GM06990 (cell line): ENCODE results near the gene SH3D21.
A peak's percentile ranks its signal among the peaks of the same experiment; 100 is the strongest.

ENCODE experiments used
- DNase-seq: peaks from one replicate; pipeline ENCODE4 v3.0.0-alpha.2; 2011; ENCODE audit not compliant: insufficient read length; ENCODE audit errors: extremely low read depth
- H3K27me3 ChIP-seq: replicated peaks from 2 replicates; pipeline ENCODE4 v1.6.0; 2011; ENCODE audit warnings: low read length; ENCODE audit not compliant: control insufficient read depth, insufficient read depth
- H3K36me3 ChIP-seq: 2 replicates; pipeline ENCODE4 v1.5.1; 2011; ENCODE audit warnings: low read length; ENCODE audit not compliant: control insufficient read depth, insufficient read depth
- H3K4me3 ChIP-seq: replicated peaks from 2 replicates; pipeline ENCODE4 v1.5.1; 2011; ENCODE audit warnings: low read depth, mild to moderate bottlenecking, control low read depth, low read length
- TF ChIP-seq, protein P1 (sequence below): IDR thresholded peaks from 2 replicates; pipeline ENCODE4 v1.5.1; 2011; ENCODE audit warnings: low read length, control low read depth, mild to moderate bottlenecking, inconsistent platforms; ENCODE audit not compliant: insufficient read depth, poor library complexity, severe bottlenecking

SH3D21 gene

DNA sequence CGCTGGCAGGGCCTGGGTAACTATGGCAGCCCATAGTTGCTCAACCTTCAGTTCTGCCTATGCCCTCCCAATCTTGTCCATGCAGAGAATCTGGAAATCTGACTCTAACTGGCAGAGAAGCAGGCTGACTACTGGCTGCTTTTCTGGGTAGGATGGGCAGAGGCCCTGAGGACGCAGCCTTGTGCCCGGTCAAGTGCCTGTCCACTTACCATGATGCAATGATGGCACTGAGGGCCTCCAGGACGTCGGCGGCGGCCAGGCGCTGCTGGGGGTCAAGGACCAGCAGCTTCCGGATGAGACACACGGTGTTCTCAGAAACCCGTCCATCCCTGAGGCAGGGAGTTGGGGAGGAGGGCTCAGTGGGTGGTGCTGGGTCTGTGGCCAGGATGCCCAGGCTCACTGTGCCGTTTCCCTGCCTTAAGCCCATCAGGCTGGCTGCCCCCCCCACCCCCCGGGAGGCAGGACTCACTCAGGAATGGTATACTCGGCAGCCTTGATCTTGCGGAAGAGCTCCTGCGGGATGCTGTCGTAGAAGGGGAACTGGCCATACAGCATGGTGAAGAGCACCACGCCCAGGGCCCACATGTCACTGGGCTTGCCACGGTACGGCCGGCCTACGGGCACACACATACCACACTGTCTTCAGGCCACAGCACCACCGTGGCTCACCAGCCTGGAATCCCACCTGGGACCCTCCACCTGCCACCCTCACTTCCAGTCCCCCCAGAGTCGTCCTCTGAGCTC lies 37.7 kb downstream of the SH3D21 start:
- TF ChIP-seq, protein P1, sequence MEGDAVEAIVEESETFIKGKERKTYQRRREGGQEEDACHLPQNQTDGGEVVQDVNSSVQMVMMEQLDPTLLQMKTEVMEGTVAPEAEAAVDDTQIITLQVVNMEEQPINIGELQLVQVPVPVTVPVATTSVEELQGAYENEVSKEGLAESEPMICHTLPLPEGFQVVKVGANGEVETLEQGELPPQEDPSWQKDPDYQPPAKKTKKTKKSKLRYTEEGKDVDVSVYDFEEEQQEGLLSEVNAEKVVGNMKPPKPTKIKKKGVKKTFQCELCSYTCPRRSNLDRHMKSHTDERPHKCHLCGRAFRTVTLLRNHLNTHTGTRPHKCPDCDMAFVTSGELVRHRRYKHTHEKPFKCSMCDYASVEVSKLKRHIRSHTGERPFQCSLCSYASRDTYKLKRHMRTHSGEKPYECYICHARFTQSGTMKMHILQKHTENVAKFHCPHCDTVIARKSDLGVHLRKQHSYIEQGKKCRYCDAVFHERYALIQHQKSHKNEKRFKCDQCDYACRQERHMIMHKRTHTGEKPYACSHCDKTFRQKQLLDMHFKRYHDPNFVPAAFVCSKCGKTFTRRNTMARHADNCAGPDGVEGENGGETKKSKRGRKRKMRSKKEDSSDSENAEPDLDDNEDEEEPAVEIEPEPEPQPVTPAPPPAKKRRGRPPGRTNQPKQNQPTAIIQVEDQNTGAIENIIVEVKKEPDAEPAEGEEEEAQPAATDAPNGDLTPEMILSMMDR, result no peak
- H3K4me3 ChIP-seq, result no peak overlapping the region
- DNase-seq, result no peak
- peaks cover 40% of the 10 kb centered on the region for H3K36me3 ChIP-seq
- H3K27me3 ChIP-seq, result no peaks in the 10 kb centered on the region

DNA sequence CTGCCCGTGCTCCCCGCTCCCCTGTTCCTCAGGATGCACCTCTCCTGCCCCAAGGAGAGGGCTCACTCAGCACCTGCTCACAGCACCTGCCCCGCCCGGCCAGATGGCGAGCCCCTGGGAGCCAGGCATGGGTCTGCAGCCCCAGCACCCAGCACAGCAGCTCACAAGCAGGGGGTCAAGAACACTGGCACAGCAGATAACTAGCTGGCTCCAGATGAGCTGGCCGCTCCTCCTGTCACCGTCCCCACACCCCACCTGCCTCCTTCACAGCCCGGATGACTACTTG lies 38.2 kb downstream of the SH3D21 start:
- H3K4me3 ChIP-seq, result no peak overlapping the region
- TF ChIP-seq, protein P1, result no peak
- H3K36me3 ChIP-seq, result peaks cover 40% of the 10 kb centered on the region
- no peaks in the 10 kb centered on the region for H3K27me3 ChIP-seq
- no peak for DNase-seq

DNA sequence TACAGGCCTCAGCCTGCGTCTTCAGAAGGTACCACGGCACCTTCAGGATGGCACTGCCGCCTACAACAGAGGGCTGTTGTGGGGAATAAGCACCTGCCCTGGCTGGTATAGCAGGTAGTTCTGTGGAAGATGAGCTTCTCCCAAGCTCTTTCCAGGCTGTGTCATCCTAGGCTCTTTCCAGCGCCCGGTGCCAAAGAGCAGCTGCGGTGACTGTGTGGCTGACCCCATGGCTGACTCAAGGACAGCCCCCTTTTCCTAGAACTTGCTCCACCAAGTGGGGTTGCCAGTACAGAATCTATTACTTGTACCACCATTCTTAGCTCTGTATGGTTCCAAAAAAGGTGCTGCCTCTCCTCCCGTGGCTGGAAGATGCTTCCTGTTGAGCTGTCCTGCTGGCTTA lies 39.2 kb downstream of the SH3D21 start:
- Histone ChIP-seq H3K27me3 (no peaks in the 10 kb centered on the region), H3K4me3 (no peak overlapping the region), H3K36me3 (peaks cover 39% of the 10 kb centered on the region)
- TF ChIP-seq, protein P1, result no peak
- DNase-seq, result no peak

- no peak for DNase-seq
- Histone ChIP-seq H3K4me3 (no peak overlapping the region), H3K36me3 (peaks cover 41% of the 10 kb centered on the region), H3K27me3 (no peaks in the 10 kb centered on the region)
- TF ChIP-seq, protein P1, result no peak
These were observed 40.7 kb downstream of the SH3D21 start for GRCh38 chr1:36346741-36347370.

GRCh38 chr1:36349241-36349671 lies 43.1 kb downstream of the SH3D21 start:
- Histone ChIP-seq H3K4me3 (no peak overlapping the region), H3K36me3 (peaks cover 43% of the 10 kb centered on the region), H3K27me3 (no peaks in the 10 kb centered on the region)
- TF ChIP-seq, protein P1, result no peak
- DNase-seq, result peak; percentile 71

- peaks cover 47% of the 10 kb centered on the region for H3K36me3 ChIP-seq
- H3K4me3 ChIP-seq, result no peak overlapping the region
- TF ChIP-seq, protein P1, result no peak
- DNase-seq, result no peak
- no peaks in the 10 kb centered on the region for H3K27me3 ChIP-seq
These were observed 43.7 kb downstream of the SH3D21 start for GRCh38 chr1:36349839-36350238.
